Progenitor cell of endocrine pancreas (in vitro differentiated cells): ENCODE measurements around the gene TPX2. TPM values are rescaled to one million over a fixed set of nuclear protein-coding genes. Genes with fewer than 3 reads are reported as not detected.
A peak's percentile ranks its signal among the peaks of the same experiment; 100 is the strongest.
"Not testable (repeated sequence)": the region's sequence is repeated elsewhere in the genome, so short reads cannot be mapped to it uniquely, and the experiment has no call there.

ENCODE experiments used
- DNase-seq: peaks from one replicate; pipeline ENCODE4 v3.0.0; 2021; ENCODE audit warnings: low spot score; ENCODE audit not compliant: unreplicated experiment
- H3K27ac Mint-ChIP-seq: 2 replicates; pipeline ENCODE4 v1.8.0; 2021; ENCODE audit warnings: mild to moderate bottlenecking, moderate library complexity, mixed read lengths
- H3K27me3 Mint-ChIP-seq: 2 replicates; pipeline ENCODE4 v1.8.0; 2021; ENCODE audit warnings: mixed read lengths
- H3K36me3 Mint-ChIP-seq: 2 replicates; pipeline ENCODE4 v1.8.0; 2022; ENCODE audit warnings: mixed read lengths; ENCODE audit not compliant: insufficient read depth
- H3K4me1 Mint-ChIP-seq: 2 replicates; pipeline ENCODE4 v1.8.0; 2021; ENCODE audit warnings: low read depth, mixed read lengths
- H3K4me3 Mint-ChIP-seq: 2 replicates; pipeline ENCODE4 v1.8.0; 2021; ENCODE audit warnings: low read depth, mild to moderate bottlenecking, moderate library complexity, mixed read lengths
- H3K9me3 Mint-ChIP-seq: 2 replicates; pipeline ENCODE4 v1.8.0; 2021; ENCODE audit warnings: low read depth, mixed read lengths
- total RNA-seq: library from RNA; stranded (reverse); gene quantifications from 2 replicates; pipeline ENCODE4 v1.2.1, GENCODE V29; 2021
- TF ChIP-seq, protein P1 (sequence below): fragments of 200-600 bp; sonication (generic); IDR thresholded peaks from one replicate; pipeline ENCODE4 v1.5.0; 2021; ENCODE audit warnings: antibody characterized with exemption, mild to moderate bottlenecking; ENCODE audit not compliant: unreplicated experiment

The TPX2 gene
- total RNA-seq, 1 donor from 2014 or later: 77.0 TPM

DNA sequence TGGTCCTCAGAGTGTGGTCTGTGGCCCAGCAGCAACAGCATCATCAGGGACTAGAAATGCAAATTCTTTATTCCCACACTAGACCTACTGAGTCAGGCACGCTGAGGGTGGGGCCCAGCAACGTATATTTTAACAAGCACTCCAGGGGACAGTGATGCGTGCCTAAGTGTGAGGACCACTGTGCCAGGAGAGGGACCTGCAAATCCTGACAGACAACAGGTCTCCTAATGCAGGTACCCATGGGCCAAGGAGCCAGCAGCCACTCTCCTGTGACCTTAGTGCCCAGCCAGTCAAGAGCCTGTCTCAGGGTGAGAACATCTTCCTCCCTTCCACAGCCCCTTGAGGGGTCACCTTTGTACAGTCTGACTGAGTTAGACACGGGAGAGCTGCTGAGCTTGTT is 72.1 kb downstream of the TPX2 start:
- Mint-ChIP-seq H3K27ac (no peak overlapping the region), H3K36me3 (peaks cover 4% of the 10 kb centered on the region), H3K27me3 (no peaks in the 10 kb centered on the region), H3K4me3 (no peak overlapping the region), H3K4me1 (no peaks in the 10 kb centered on the region), H3K9me3 (no peaks in the 10 kb centered on the region)
- TF ChIP-seq, protein P1, sequence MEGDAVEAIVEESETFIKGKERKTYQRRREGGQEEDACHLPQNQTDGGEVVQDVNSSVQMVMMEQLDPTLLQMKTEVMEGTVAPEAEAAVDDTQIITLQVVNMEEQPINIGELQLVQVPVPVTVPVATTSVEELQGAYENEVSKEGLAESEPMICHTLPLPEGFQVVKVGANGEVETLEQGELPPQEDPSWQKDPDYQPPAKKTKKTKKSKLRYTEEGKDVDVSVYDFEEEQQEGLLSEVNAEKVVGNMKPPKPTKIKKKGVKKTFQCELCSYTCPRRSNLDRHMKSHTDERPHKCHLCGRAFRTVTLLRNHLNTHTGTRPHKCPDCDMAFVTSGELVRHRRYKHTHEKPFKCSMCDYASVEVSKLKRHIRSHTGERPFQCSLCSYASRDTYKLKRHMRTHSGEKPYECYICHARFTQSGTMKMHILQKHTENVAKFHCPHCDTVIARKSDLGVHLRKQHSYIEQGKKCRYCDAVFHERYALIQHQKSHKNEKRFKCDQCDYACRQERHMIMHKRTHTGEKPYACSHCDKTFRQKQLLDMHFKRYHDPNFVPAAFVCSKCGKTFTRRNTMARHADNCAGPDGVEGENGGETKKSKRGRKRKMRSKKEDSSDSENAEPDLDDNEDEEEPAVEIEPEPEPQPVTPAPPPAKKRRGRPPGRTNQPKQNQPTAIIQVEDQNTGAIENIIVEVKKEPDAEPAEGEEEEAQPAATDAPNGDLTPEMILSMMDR: no peak
- no peak for DNase-seq

DNA sequence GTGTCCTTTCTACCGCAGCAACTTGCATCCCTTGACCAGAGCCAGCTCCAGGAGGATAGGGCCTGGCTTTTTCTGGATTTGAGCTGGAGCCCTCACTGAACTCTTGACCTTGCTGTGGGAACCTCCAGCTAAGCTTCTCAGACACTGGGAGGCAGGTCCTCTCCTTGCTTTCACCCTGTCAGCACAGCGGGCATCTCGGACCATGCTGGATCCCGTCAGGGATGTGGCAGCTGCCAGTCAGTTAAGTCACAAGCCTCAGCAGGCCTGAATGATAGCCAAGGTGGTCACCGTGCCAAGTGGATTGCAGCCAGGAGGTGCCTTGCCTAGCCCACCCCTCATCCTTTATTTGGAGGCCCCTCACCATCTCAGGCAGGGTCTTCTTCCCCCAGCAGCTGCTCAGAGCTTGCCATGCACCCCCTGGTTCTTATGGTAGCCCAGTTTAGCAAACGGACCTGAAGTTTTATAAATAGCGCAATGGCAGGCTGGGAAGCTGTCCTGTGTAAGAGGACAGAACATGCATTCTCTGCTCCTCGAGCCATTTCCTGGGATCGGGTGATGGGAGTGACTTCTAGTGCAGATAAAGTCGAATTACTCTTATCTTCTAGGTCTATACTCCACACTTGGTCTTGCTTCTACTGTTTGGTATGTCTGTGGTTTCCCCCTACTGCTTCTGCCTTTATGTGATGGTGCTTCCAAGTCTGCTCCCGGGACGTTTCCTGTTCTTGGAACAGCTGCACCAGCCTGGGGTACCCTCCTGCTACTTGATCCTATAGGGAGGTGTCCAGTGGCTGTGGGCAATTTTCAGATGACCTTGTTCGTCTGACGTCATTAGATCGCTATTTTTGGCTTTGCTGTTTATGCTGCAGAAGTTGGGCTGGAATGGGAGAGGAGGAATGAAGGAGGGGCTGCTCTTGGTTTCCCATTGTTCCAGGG is 73.0 kb downstream of the TPX2 start:
- DNase-seq: no peak
- no peaks in the 10 kb centered on the region for H3K27me3 Mint-ChIP-seq
- TF ChIP-seq, protein P1: no peak
- no peak overlapping the region for H3K4me3 Mint-ChIP-seq
- H3K27ac Mint-ChIP-seq: peak overlapping the region; percentile 61
- no peaks in the 10 kb centered on the region for H3K9me3 Mint-ChIP-seq
- no peaks in the 10 kb centered on the region for H3K36me3 Mint-ChIP-seq
- H3K4me1 Mint-ChIP-seq: no peaks in the 10 kb centered on the region

DNA sequence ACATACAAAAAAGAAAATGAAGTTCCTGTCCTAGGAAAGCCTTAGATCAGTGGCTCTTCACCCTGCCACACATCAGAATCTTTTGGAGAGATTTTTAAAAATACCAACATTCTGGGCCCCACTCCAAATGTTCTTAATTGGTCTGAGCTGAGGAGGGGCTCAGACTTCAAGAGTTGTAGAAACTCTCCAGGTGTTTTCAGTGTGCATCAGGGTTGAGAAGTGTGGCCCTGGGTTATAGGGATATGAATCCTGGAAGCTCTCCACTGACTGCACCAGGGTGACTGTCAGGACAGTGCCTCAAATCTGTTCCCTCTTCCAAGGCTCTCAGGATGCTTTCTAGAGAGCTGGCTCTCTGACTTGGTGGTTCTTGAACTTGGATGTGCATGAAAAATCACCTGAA is 74.5 kb downstream of the TPX2 start:
- no peaks in the 10 kb centered on the region for H3K27me3 Mint-ChIP-seq
- H3K4me3 Mint-ChIP-seq: no peak overlapping the region
- H3K9me3 Mint-ChIP-seq: no peaks in the 10 kb centered on the region
- H3K27ac Mint-ChIP-seq: no peak overlapping the region
- TF ChIP-seq, protein P1: no peak
- no peak for DNase-seq
- H3K36me3 Mint-ChIP-seq: no peaks in the 10 kb centered on the region
- H3K4me1 Mint-ChIP-seq: no peaks in the 10 kb centered on the region

DNA sequence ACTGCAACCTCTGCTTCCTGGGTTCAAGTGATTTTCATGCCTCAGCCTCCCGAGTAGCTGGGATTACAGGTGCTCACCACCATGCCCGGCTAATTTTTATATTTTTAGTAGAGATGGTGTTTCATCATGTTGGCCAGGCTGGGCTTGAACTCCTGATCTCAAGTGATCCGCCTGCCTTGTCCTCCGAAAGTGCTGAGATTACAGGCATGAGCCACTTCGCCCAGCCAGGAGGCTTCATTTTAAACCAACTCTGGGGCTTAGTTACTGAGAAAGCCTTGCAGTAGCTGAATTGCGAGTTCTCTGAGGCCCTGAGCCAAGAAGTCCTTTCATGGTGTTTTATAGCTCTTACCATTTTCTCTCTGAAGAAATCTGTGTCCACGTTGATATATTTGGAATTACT is 75.1 kb downstream of the TPX2 start:
- not testable (repeated sequence) for H3K27me3 Mint-ChIP-seq, H3K4me3 Mint-ChIP-seq

DNA sequence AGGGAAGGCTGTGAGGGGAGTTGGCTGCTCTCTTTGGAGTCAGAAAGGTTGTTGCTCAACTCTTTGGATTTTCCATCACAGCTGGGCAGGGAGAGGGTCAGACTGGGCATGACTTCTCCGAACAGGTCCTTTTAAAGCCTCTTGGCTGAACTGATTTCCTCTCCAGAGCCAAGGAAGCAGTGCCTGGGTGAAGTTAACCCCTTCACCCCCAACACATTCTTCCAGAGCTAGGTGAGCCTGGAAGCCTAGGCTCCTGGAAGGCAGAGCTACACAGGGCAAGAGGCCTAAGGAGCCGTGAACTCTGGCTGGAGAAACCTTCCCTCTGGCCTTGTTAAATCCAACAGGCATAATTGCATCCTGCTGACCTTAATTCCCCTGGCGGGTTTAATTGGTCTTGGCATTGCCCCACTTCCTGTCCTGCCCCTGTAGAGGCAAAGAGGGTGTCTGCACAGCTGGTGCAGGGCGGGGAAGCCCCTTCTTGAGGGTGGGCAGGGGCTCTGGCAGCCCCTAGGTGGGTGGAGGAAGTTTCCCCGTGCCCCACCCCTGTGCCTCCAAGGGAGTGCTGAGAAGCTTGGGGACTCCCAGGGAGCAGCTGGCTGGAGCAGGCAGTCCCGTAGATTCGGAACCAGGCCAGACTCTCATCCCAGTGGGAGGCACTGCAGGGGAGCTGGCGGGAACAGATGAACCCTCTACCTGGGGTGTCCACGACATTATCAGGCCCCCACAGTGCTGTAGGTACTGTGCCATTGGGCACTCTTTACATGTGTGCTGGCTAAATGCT is 76.5 kb downstream of the TPX2 start:
- no peak overlapping the region for H3K4me3 Mint-ChIP-seq
- no peak overlapping the region for H3K27ac Mint-ChIP-seq
- TF ChIP-seq, protein P1: no peak
- DNase-seq: no peak
- H3K9me3 Mint-ChIP-seq: no peaks in the 10 kb centered on the region
- H3K36me3 Mint-ChIP-seq: no peaks in the 10 kb centered on the region
- no peaks in the 10 kb centered on the region for H3K4me1 Mint-ChIP-seq
- peaks cover 1% of the 10 kb centered on the region for H3K27me3 Mint-ChIP-seq

More for the DNA sequence above, 75.1 kb downstream of the TPX2 start:
- H3K36me3 Mint-ChIP-seq, DNase-seq, H3K4me1 Mint-ChIP-seq, H3K27ac Mint-ChIP-seq, H3K9me3 Mint-ChIP-seq: not testable (repeated sequence)
